Measurements from ENCODE around the gene PDCD1. TPM values are rescaled to one million over a fixed set of nuclear protein-coding genes. Genes with fewer than 3 reads are reported as not detected.

The PDCD1 gene
- total and polyA plus RNA-seq, 2 of the 8 experiments (the other 6 are each of a cell fraction or from before 2014, with no cell fraction given), result 0.48 to 1.1 TPM

GRCh38 chr2:241887806-241888522 lies 29.3 kb upstream of the PDCD1 start:
- Histone ChIP-seq H4K91ac (replicated peaks; ENCODE audit: insufficient read length, low read length) (no peak overlapping the region), H3K79me2 (ENCODE audit: control insufficient read depth in 1 of 2, insufficient read depth in 2 of 2, low read length in 2 of 2) (no peaks in the 10 kb centered on the region), H2AFZ (ENCODE audit: low read length) (no peak overlapping the region), H2AK5ac (ENCODE audit: low read depth, low read length) (no peak overlapping the region), H3K14ac (ENCODE audit: insufficient read length) (no peak overlapping the region), H2BK12ac (ENCODE audit: low read depth, low read length) (no peak overlapping the region), H3K27ac (ENCODE audit: low read depth, low read length) (no peak overlapping the region), H3K4me3 (ENCODE audit: extremely low read depth in 1 of 4, insufficient read depth in 2 of 4, low read depth in 3 of 4, low read length in 4 of 4) (no peak overlapping the region), H3K79me1 (ENCODE audit: low read depth, low read length) (no peaks in the 10 kb centered on the region), H3K4me2 (ENCODE audit: insufficient read depth in 1 of 2, low read depth in 2 of 2, low read length in 2 of 2) (no peak overlapping the region), H3K4ac (replicated peaks; ENCODE audit: insufficient read length, low read depth, low read length) (no peak overlapping the region), H3K27me3 (replicated peaks in 1 of 4; ENCODE audit: control insufficient read depth in 3 of 4, extremely low read depth in 1 of 4, insufficient read depth in 3 of 4, low read length in 3 of 4) (no peaks in the 10 kb centered on the region), H4K5ac (ENCODE audit: insufficient read length, low read depth, low read length) (no peak overlapping the region), H2BK120ac (replicated peaks; ENCODE audit: low read depth, low read length) (no peak overlapping the region), H3K23ac (ENCODE audit: insufficient read length) (no peak overlapping the region), H3K4me1 (replicated peaks in 1 of 4; ENCODE audit: control insufficient read depth in 3 of 4, insufficient read depth in 4 of 4, low read length in 3 of 4) (peaks cover 2 to 5% (median 3%) of the 10 kb centered on the region in 4 experiments; a peak in 6 of 7 replicates), H2BK20ac (ENCODE audit: low read length) (no peak overlapping the region), H3K18ac (ENCODE audit: extremely low read depth, low read length) (no peak overlapping the region), H3K9ac (replicated peaks in 1 of 4; ENCODE audit: extremely low read depth in 1 of 4, low read depth in 3 of 4, low read length in 3 of 4) (no peak overlapping the region), H3K36me3 (ENCODE audit: control insufficient read depth in 2 of 4, insufficient read depth in 4 of 4, low read length in 3 of 4) (no peaks in the 10 kb centered on the region), H2BK5ac (ENCODE audit: low read depth, low read length) (no peak overlapping the region), H2BK15ac (ENCODE audit: low read length) (no peak overlapping the region), H3K23me2 (ENCODE audit: low read depth, low read length) (no peaks in the 10 kb centered on the region), H4K20me1 (replicated peaks in 1 of 2; ENCODE audit: control insufficient read depth in 1 of 2, insufficient read depth in 2 of 2, low read length in 2 of 2) (no peaks in the 10 kb centered on the region), H3K56ac (replicated peaks; ENCODE audit: insufficient read length, low read depth, low read length) (no peak overlapping the region), H4K8ac (ENCODE audit: extremely low read depth, insufficient read depth, low read length) (no peak overlapping the region), H3K9me3 (ENCODE audit: insufficient read depth in 2 of 2, low read depth in 1 of 2, low read length in 1 of 2) (peaks cover 0 to 4% of the 10 kb centered on the region in 2 experiments; a peak in 1 of 4 replicates)
- 91% methylated on average over 15 of the region's 24 CpGs; no CpG with 5 or more reads in 1 of the 2 experiments for WGBS, 2 experiments (ENCODE audit: extremely low coverage in 1 of 2, insufficient coverage in 1 of 2, insufficient read length in 1 of 2, insufficient replicate concordance in 2 of 2, low coverage in 1 of 2, low lambda C conversion rate in 2 of 2, missing lambda C conversion rate in 1 of 2)
- FAIRE-seq, result no peak
- no peak for DNase-seq (ENCODE audit: low read depth in 1 of 2, low spot score in 2 of 2)
- ChIA-PET CTCF (ENCODE audit: partially characterized antibody) (no interaction called here), POLR2A (ENCODE audit: partially characterized antibody) (no interaction called here)
- TF ChIP-seq EZH2 (IDR thresholded peaks at IDR 0.05; ENCODE audit: low read depth, low read length, severe bottlenecking) (no peak), SAP30 (IDR thresholded peaks at IDR 0.05; ENCODE audit: insufficient read depth, insufficient replicate concordance, low read length) (no peak), ASH2L (IDR thresholded peaks at IDR 0.05; ENCODE audit: low read length) (no peak), SUZ12 (IDR thresholded peaks at IDR 0.05; ENCODE audit: low read length) (no peak), CTBP2 (IDR thresholded peaks at IDR 0.05; ENCODE audit: borderline replicate concordance, insufficient read depth, insufficient read length, low read length) (no peak), JUN (IDR thresholded peaks at IDR 0.05; ENCODE audit: low read depth, low read length) (no peak), JUND (IDR thresholded peaks at IDR 0.05; ENCODE audit: low read length) (no peak), TEAD4 (IDR thresholded peaks at IDR 0.05; ENCODE audit: low read depth, low read length) (no peak), HDAC2 (IDR thresholded peaks at IDR 0.05; ENCODE audit: borderline replicate concordance in 1 of 2, low read depth in 2 of 2, low read length in 2 of 2) (no peak), RAD21 (IDR thresholded peaks at IDR 0.05 in 1 of 2, conservative IDR thresholded peaks at IDR 0.05 in 1 of 2; ENCODE audit: low read depth in 2 of 2, low read length in 2 of 2) (no peak), GTF2F1 (IDR thresholded peaks at IDR 0.05; ENCODE audit: borderline replicate concordance, low read depth, low read length) (no peak), HDAC6 (IDR thresholded peaks at IDR 0.05; ENCODE audit: low read depth, low read length) (no peak)

All from H1 (cell line).